Measurements from ENCODE around the gene ONECUT3.
A peak's percentile ranks its signal among the peaks of the same experiment; 100 is the strongest.

ONECUT3 gene

DNA sequence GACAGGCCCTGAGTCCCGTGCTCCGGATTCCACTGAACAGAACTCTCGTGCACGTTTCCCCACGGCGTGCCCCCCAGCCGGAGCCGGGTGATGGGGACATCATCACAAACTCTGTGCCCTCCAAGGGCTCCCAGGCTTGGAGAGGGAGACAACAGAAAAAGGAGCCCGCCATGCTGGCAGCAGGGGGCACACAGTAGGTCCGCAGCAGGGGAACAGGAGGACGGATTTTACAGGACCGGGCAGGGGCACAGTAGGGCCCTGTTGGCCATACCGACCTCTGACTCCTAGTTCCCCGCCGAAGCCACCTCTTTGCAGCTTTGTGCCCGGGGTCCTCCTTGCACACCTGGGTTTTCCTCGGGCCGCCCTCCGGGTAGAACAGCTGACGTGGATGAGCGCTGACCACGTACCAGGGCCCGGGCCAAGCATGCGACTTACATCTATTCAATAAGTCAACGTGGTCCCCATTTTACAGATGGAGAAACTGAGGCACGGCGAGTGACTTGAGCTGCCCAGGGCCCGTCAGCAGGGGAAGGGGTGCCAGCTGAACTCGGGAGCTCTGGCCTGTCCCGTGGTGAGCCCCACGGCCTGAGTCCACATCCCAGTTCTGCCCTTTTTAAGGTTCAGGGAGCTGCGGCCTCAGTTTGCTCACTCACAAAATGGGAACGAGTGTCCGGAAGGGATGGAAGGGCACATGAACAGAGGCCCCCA is 10.2 kb upstream of the ONECUT3 start:
- DNase-seq, result no peak

DNA sequence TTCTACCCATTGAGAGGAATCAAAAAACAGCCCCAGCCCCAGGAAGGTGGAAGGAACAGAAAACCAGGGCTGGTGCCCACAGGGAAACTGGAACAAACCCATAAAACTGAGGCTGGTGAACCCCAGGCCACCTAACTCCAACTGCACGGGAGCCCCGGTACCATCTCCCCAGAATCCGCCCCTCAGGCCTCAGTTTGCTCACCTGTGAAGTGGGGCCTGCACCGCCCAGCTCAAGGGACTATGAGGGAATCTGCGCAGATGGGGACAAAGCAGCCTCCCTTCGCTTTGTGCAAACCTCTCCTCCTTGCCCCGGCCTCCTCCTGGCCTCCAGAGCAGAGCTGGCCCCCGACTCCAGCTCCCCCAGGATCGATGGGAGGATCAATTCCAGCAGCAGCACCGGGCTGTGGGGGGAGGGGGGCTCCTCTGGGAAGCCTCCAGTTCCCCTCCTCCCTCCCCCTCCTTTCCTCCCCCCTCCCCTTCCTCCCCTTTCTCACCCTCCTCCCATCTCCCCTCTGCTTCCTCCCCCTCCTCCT is 9.1 kb upstream of the ONECUT3 start:
- no peak for DNase-seq

DNA sequence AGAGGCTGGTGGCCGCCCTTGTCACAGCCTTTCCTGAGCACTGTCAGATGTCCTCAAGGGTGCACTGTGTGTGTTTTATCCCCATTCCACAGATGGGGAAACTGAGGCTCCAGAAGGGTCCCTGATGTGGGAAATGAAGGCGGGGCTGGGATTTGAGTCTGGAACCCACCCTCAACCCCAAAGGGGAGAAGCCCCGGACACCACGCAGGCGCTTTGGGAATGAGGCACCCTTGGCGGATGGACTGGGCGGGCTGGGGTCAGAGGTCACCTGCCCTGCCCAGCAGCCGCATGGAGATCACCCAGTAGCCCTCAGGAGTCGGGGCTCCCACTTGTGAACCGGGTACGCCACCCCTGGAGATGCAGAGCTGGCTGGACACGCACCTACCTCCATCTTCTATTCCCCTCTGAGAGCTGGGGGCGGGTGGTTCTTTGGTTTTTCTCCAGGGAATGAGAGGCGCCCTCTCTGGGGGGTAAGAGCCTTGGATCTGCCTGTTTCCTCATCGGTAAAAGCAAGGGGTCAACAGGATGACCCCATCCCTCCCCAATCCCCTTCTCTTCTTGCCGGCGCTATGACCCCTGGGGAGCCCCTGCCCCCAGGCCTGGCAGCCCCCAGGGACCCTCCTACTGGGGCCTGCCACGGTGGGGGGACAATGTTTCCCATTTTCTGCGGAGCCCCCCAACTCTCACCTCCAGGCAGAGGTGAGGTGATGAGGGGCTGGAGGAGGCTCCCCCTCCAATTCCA is 8.3 kb upstream of the ONECUT3 start:
- DNase-seq, result no peak

DNA sequence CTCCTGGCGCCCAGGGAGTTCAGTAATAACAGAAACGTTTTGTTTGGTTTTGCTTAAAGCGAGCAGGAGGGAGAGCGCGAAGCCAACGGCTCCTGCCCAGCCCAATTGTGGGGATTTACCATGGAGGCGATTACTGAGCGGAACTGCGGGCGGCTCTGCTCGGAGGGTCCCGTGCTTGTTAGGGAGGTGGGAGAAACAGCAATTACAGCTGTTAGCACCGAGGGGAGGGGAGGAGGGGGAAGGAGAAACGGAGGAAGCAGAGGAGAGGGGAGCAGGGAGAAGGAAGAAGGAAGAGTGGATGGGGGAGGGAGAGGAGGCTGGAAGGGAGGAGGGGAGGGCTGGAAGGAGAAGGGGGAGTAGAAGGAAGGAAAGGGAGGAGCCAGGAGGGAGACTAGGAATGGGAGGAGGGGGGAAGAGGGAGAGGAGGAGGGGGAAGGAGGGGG is 7.7 kb upstream of the ONECUT3 start:
- DNase-seq, result no peak

DNA sequence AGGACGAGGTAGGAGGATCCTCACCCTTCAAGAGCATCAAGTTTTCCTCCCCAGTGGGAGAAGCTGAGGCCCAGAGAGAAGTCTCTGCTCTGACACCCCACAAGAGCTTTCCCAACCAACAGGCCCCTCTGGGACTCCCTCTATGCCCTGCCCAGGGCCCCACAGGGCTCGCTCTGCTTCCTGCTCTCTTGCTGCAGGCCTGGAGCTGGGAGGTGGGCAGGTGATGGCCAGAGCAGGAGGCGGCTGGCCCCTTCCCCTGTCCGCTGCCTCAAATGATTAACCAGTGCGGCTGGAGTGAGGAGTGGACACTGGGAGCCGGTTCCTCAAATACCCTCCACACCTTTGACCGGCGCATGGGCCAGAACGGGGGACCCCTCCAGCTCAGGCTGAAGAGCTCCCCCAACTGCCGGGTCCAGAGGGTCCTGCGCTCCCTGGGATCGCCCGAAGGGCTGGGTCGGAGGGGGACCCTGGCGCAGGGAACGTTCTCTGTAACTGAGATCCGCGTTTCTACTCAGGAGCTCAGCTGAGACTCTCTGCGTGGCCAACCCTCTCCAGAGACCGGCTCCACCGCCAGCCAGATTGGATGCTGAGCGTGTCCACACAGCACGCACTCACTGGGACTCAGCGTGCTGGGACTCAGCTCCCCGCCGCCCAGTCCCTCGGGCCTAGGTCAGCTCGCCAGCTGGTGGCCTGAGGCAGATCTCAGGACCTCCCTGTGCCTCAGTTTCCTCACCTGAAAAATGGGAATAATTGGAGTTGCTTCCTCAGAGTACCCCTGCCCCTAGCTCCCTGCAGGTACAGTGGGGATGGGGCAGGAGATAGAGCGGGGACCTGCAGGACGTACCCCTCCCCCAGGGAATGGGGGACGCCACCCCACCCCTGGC is 6.7 kb upstream of the ONECUT3 start:
- DNase-seq, result no peak

DNA sequence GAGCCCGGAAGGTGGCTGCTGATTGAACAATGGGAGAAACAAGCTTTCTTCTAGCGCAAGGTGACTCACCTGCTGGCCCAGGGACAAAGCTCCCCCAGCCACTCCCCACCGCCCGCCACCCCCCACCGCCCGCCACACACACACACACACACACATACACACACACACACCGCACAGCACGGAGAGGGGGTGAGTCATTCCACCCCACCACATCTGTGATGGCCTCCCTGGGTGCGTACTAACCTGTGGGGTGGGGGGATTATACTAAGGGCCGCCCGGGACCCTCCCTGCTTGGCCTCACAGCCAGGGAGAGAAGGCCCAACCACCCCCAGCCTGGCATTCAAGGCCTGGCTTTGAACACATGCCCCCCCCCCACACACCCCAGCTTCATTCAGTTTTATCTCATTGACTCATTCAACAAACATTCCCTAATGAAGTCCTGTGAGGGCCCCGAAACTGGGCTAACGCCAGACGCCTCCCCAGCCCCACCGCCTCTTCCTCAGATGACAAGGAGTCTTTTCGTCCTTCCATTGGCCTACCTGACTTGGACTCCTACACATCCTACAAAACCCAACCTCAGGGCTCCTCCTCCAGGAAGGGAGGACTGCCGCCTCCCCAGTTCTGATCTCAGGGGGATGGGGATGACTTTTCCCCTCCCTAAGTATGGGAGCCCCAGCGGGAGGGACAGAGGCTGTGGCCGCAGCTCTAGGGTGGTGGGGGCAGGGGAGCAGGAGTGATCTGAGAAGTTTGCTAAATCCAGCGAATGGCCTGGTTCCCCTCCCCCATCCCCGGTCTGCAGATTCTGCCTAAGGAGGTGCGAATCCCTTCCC is 5.8 kb upstream of the ONECUT3 start:
- DNase-seq, result peak; percentile 43

DNA sequence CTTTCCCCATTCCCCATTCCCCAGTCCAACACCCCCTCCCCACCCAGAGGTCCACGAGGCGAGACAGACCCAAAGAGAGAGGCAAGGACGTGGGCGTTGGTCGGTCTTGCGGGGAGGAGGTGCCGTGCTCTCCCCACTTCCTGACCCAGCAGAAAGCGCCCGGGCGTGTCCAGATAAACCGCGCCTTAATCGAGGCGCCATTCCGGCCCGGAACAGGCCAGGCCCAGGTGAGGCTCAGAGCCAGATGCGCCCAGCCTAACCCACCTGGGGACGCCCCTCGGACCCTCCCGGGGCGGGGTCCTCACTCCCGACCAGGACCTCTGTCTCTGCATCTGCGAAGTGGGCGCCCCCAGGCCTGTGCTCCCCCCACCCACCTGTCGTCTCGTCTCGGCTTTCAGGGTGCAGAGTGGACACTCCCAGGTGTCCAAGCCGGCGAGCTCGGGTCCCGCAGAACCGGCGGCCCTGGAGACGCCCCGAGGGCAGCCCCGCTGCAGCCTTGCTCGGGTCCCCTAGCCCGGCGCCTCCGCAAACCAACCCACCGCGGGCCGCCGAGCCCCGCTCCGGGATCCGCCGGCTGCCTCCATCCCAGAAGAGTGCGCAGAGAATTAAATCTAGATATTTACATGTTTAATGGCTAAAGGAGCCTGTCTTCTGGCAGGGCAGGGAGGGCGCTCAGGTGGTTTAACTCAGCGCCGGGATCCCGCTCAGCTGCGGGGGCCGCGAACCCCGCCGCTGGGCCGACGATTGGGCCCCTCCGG is 5.0 kb upstream of the ONECUT3 start:
- DNase-seq, result no peak

DNA sequence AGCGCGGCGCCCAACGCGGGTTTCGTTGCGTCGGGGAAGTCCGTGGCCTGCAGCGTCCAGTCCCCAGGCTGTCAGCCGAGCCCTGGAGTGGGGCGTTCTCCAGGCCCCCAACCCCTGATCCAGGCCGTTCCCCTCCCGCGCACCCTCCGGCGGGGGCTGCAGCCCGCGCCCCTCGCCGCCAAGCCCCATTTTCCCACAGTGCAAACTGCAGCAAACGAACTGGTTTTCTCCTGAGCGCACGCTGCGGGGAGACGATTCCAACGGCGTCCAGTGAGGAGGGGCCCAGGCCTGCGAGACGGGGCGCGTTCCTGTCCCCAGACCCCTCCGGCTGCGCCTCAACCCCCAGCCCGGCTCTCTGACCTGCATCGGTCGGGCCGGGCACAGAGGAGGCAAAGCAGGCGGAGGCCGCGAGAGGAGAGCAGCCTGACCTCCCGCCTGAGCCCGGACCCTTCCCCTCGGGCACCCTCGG is 4.4 kb upstream of the ONECUT3 start:
- DNase-seq, result no peak

DNA sequence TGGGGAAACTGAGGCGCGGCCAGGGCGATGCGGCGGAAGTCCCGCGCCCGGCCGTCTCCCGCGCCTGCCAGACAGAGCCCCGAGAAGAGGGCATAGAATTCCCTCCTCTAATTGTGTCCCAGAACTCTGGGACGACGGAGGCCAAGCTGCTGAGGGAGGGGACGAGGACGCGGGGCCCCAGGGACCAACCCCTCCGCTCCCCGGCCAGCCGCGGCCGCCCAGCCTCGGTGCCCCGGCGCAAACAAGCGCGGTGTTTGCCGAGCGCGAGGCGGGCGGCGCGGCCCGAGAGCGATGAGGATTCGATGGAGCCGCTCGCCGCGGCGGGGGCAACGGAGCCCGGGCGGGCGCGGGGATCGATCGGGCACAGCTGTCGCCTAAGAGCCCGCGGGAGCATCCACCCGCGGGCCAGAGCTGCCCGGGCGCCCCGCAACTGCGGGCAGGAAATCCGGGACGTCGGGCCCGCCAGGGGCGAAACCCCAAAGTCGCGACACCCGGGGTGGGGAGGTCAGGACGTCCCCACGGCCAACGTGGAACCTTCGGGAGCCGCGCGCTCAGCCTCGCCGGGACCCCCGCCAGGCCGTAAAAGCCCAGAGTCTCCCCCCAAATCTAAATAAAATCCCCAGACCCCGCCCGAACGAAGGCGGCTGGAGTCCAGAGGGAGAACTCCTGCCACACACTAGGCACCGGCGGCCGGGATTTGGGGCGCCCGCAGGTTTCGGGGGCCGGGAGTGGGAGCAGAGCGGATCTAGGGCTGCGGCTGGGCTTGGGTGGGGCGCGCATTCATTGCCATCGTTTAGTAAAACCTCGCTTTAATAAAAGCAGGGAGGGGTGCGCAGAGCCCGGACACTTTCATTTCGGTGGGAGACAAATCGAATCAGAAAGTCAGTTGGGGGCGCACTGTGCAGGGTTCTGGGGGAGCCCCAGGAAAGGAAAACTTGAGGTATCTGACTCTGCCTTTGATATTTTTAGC is 3.6 kb upstream of the ONECUT3 start:
- DNase-seq, result no peak

DNA sequence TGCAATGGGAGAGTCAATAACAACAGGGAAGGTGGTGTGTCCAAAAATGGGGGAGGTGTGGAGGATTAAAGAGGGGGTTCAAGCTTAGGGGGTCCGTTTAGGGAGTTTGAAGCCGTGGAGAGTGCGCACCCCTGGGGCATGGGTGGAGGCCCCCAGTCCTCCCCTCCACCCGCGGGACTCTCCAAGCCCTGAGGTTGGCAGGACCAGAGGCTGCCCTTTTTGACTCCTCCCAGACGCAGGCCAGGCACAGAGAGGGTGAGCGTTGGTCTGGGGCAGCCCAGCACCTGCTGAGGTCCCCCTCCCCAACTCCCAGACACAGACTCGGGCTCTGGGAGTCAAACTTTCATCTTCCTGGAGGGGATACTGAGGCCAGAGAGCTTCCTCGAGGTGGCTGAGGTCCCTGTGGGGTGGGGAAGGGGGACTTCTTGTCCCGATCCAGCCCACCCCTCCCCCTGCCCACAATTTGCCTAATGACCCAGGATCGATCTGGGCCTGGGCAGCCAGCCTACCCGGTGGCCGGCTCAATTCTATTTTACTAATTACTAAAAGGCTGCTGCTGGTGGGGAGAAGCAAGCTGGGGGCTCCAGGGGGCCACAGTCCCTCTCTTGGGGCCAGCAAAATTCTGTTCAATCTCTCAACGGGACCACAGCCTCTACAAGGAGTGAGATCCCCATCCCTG is 2.8 kb upstream of the ONECUT3 start:
- DNase-seq, result no peak

DNA sequence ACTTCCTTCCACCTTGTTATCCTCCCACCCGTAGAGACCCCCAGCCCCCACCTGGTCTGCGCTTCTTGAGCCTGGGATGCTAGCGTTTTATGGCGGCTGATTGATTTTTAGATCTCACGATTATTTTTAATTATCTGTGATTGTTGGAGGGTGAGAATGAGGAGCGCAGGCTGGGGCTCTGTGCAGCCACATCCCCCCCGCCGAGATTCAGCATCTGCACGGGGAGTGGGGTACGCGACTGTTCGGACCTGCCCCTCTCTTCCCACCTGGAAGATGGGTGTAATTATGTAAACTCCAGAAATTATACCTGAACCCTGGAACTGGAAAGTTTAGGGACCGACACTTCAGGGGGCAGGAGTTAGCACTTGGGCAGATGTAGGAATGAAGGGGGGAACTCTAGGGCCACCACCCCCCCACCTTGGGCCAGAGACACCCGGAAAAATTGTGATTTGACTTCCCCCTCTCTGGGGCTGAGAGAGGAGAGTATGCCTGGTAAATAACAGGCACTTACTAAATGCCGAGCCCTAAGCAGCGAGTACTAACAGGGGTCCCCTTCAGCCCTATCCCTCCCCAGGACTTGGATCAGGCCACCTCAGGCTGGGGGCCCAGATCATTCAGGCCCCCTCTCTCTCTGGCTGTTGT is 1.8 kb upstream of the ONECUT3 start:
- no peak for DNase-seq

DNA sequence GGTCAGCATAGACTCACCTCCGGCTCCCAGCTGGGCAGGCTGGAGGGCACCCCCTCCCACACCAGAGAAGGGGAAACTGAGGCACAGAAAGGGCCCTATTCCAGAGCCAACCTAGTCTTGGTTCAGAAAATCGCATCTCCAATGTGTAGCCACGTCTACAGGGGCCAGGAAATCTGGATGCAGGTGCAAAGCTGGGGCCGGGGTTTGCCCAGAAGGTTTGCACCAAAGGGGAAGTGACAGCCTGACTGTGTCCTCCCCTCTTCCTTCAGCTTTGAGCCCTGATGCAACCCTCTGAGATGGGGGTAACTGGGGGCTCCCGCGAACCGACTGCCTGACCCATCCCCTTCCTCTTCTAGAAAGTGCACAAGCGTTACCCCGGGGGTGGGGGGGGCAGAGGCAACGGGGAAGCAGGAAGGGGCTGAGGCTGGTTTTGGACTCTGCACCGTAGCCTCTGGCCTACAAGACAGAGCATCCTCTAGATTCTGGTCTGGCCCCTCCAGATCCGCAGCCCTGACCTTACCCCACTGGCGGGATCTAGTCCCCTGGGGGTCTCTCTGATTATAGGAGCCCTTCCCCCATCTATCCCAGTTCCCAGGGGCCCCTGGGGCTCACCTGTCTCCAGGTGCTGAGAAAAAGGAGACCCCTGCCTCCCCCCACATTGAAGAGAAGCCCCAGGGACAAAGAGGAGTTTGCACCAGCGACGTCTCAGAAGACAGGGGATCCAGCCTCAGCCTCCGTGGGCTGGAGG is 1.1 kb upstream of the ONECUT3 start:
- no peak for DNase-seq

DNA sequence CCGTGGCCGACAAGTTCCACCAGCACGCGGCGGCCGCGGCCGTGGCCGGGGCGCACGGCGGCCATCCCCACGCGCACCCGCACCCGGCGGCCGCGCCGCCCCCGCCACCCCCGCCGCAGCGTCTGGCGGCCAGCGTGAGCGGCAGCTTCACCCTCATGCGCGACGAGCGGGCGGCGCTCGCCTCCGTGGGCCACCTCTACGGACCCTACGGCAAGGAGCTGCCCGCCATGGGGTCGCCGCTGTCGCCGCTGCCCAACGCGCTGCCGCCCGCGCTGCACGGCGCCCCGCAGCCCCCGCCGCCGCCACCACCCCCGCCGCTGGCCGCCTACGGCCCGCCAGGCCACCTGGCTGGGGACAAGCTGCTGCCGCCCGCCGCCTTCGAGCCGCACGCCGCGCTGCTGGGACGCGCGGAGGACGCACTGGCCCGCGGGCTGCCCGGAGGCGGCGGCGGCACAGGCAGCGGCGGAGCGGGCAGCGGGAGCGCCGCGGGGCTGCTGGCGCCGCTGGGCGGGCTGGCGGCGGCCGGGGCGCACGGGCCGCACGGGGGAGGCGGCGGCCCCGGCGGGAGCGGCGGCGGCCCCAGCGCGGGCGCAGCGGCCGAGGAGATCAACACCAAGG is 821 bp downstream of the ONECUT3 start:
- no peak for DNase-seq

DNA sequence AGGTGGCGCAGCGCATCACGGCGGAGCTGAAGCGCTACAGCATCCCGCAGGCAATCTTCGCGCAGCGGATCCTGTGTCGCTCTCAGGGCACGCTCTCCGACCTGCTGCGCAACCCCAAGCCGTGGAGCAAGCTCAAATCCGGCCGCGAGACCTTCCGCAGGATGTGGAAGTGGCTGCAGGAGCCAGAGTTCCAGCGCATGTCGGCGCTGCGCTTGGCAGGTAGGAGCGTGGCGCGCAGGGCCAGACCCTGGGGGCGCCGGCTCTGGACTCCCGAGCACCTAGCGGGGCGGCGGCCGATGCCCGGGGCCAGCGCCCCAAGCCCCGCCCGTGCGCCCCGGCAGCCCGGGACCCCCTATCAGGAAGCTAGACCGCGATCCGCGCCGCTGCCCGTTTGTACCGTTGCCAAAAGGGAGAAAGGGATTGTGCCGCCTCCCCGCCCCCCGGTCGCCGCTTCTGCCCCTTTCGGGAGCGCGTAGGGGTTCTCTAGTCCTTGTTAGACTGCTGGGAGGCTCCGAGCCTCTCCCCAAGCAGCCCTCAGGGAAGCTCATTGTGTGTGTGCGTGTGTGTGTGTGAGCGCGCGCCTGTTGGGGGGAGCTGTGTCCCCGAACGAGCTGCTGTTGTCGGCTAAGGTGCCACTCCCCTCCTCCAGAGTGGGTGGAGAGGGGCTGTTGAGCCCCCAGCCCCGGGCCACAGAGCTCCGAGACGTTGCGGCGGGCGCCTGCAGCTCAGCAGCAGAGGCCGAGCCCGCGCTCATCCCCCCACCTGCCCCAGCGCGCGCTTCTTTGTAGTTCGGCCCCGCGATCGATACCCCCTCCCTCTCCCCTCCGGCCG is 1.5 kb downstream of the ONECUT3 start:
- DNase-seq, result no peak

DNA sequence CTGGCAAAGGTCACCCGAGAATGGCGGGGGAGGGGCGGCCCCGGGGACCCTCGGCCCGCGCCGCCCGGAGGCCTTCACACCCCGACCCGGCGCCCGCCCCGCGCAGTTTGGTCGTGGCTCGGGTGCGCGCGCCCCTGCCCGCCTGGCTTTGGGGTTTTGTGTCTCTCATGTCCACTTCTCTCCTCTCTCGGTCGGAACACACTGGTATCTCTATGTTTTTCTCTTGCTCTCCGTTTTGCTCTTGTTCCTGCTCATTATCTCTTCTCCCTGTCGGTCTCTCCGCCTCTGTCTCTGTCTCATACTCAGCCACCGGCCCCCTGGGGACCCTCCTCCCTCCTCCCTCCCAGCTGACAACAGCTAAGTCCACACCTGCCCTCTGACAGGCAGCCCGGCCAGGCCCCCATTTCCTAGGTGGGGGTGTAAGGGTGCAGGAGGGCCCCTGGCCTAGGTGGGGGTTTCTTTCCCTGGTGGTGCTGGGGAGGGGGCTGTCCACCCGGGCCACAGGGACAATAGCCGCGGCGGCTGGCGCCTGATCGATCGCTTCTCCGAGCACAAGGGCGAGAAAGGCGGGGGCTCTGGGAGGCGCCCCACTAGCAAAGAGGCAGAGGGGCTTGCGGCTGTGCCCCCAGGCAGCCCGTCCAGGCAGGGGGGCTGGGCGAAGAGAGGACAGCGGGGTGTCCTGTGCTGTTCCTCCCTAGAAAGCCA is 2.3 kb downstream of the ONECUT3 start:
- no peak for DNase-seq

DNA sequence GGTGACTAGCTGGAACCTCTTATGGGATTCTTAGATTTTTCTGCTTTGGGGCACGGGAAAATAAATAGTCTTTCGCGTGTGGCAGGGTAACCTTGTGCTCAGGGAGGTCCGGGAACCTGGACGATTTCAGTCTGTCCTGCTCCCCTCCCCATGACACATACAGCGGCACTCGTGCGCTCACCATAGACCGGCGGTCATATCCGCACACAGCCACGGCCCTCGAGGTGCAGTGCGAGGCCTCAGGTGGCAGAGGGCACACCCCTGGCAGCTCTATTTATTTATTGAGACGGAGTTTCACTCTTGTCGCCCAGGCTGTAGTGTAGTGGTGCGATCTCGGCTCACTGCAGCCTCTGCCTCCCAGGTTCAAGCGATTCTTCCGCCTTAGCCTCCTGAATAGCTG is 3.0 kb downstream of the ONECUT3 start:
- DNase-seq, result no peak
